ENCODE data around the gene PNPLA7. TPM values are rescaled to one million over a fixed set of nuclear protein-coding genes. Genes with fewer than 3 reads are reported as not detected.

The PNPLA7 gene
- total RNA-seq, 1 donor from 2014 or later: 18.3 TPM

GRCh38 chr9:137448602-137448962 is 101.6 kb downstream of the PNPLA7 start:
- intact Hi-C loops (cut with DNase I): no loop called here
- DNase-seq (ENCODE audit: low spot score): no peak
- no peak for ATAC-seq

DNA sequence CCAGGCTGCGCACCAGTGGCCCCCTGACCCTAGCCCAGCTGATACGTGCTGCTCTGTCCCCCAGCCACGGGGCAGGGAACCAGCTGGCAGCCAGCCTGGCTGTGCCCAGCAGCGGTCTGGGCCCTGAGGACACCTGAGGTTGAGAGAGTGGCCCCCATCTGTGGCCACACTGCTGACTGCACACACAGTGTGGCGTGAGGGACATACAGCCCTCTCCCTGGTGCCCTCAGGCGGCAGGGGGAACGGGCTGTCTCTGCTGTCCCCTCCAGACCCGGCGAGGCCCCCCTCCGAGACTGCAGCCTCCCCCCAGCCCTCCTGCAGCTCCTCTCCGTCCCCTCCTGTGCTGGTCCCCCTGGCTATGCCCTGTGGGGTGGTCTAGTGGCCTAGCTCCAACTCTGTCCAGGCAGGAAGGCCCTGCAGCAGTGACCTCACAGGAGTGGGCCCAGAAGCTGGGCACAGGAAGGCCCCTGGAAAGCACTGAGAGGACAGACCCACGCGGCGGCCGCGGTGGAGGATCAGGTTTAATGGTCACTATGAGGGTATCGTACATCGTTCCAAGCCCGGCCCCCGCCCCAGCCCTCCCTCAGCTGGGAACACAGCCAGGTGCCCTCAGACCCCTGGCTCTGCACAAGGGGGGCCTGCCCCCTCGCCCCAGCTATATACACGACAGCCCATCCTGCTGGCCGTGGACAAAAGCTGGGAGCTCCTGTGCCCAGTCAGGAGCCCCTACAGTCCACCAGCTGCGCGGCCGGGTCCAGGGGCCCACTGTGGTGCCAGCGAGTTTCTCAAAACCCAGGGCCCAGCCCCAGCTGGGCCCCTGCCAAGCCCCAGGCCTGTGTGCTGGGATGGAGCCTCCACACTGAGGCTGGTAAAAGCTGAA is 102.2 kb downstream of the PNPLA7 start:
- ATAC-seq (peak; percentile 3), DNase-seq (ENCODE audit: low spot score) (no peak)
- intact Hi-C loops (cut with DNase I): no loop called here

DNA sequence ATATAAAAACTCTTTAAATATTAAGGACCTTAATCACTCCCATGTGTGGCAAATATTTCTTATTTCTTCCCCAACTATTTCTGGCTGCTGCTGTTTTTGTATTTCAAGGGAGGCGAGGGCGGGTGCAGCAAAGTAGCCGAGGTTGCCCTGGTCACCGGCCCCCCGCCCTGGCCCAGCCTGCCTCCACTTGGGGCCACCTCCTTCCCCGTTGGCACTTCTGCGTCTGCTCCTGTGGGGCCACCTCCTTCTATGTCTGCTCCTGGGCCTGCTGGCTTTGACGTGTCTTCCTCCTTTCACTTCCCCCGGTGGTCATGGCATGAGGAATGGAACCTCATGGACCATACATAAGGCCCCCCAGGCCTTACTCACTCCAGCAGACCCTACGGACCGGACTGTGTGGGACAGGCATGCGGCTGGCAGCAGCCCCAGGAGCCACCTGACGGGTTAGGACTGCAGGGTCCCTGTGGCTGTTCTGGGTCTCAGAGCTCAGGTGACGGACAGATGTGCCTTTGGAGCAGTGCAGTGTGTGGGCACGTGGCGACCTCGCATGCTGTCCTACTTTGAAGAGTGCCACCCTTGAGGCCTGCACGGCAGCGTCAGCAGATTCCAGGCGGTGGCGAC is 103.2 kb downstream of the PNPLA7 start:
- intact Hi-C loops (cut with DNase I): no loop called here
- ATAC-seq: peak; percentile 11
- DNase-seq (ENCODE audit: low spot score): no peak

GRCh38 chr9:137445930-137446431 is 104.2 kb downstream of the PNPLA7 start:
- intact Hi-C loops (cut with DNase I): no loop called here
- DNase-seq (ENCODE audit: low spot score): no peak
- peak; percentile 25 for ATAC-seq

- ATAC-seq (peak; percentile 63), DNase-seq (ENCODE audit: low spot score) (peak; percentile 90)
- intact Hi-C loops (cut with DNase I): no loop called here
These were observed 104.9 kb downstream of the PNPLA7 start for GRCh38 chr9:137445275-137445807.

GRCh38 chr9:137444106-137444790 is 106.0 kb downstream of the PNPLA7 start:
- DNase-seq (ENCODE audit: low spot score): no peak
- intact Hi-C loops (cut with DNase I): no loop called here

DNA sequence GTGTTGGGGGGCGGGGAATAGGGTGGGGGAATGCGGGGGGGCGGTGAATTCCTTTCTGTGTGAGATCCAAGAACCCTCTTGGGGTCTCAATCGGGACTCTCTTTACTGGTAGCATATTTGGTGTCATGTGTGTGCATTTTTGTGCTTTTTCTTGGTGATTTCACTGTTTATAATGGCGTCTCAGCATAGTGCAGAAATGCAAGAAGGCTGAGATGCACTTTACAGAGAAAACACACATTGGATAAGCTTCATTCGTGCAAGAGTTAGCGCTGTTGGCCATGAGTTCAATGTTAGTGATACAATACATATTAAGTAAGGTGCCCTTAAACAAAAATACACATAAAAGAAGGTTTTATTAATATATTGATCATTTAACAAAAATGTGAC is 108.3 kb downstream of the PNPLA7 start:
- DNase-seq (ENCODE audit: low spot score) (no peak), ATAC-seq (no peak)
- intact Hi-C loops (cut with DNase I): no loop called here

More at GRCh38 chr9:137444106-137444790, 106.0 kb downstream of the PNPLA7 start:
- no peak for ATAC-seq

- DNase-seq (ENCODE audit: low spot score) (no peak), ATAC-seq (no peak)
- intact Hi-C loops (cut with DNase I): no loop called here
These were observed 108.8 kb downstream of the PNPLA7 start, which contains the start of gene ENTPD8 for GRCh38 chr9:137441289-137441934. ENTPD8 (minus strand) TSS chr9:137441357; CDS start chr9:137438285, 3,072 bp downstream.

DNA sequence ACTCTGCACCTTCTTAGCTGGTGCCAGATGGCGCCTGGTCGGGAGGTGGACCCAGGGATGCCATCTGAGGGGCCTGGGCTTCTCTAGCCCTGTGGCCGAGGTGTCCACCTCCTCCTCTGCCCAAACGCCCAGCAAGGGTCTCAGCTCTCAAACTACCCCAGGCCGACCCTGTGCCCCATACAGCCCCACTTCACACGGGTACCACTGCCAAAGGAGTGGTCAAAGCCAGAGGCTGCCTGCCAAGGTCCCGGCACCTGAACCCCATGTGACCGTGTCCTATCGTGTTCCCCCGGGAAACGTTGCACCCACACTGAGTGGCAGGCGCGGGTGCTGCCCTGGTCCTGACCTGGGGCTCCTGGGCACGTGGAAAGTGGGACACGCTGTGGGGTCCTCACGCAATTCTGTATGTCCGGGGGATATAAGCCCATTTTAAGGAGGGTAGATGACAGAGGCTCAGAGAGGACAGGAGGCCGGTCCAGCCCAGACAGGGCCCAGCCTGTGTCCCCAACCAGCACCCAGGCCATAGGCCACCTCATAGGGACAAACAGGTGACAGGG is 111.0 kb downstream of the PNPLA7 start:
- intact Hi-C loops (cut with DNase I): no loop called here
- no peak for DNase-seq (ENCODE audit: low spot score)
- no peak for ATAC-seq

DNA sequence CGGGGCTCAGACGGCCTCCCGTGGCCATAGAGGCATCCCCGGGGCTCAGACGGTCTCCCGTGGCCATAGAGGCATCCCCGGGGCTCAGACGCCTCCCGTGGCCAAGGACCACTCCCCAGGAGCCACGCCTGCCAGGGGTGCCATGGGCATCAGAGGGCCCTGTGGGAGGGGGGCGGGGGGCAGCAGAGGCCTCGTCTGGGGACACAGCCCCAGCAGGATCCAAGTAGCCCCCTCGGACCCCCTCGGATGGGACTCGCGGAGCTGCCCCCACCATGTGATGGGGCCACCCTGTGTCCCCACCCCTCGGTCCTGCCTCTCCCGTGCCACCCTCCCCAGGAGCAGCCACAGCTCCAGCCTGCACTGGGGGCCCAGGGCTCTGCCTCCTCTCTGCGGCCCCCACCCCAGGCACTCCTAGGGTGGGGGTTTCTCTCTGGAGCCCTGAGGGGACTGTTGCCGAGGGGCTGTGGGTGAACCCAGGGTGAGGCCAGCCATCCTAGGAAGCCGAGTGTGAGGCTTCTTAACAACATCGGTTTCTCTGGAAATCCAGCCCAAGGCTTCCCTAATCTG is 111.5 kb downstream of the PNPLA7 start:
- intact Hi-C loops (cut with DNase I): no loop called here
- no peak for ATAC-seq
- DNase-seq (ENCODE audit: low spot score): no peak

DNA sequence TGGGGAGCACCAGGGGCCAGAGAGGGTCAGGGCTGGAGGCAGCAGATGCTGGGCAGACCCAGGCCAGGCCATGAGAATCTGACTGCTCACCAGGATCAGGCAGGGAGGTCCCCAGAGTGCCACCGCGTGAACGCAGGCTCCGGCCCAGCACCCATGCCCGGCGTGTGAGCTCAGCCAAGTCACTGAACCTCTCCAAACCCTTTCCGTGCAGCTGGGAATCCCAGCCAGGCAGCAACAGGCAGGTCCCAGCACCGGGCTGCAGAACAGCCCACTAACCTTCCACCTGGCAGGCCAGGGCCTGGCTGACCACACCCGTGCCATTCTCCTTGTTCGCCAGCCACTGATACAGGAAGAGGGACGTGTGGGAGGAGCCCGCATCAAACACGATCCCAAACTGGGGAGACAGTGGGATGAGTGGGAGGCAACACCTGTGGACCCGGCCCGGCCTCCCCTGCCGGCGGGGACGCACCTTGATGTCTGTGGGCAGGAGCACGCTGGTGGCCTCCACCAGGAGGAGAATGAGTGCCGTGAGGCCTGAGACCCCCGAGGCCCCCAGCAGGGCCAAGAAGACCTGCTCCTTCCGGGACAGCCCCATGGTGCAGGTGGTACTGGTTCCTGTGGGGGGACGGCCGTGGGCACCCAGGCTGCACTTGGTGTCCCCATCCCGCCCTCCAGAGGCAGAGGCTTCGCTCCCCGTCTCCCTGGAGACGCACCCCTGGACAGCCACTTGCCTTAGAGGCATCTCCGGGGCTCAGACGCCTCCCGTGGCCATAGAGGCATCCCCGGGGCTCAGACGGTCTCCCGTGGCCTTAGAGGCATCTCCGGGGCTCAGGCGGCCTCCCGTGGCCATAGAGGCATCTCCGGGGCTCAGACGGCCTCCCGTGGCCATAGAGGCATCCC is 112.3 kb downstream of the PNPLA7 start:
- ATAC-seq (no peak), DNase-seq (ENCODE audit: low spot score) (peak; percentile 40)
- intact Hi-C loops (cut with DNase I): no loop called here

- DNase-seq (ENCODE audit: low spot score) (peak; percentile 52), ATAC-seq (no peak)
- intact Hi-C loops (cut with DNase I): no loop called here
These were observed 113.2 kb downstream of the PNPLA7 start for GRCh38 chr9:137436761-137437600.

DNA sequence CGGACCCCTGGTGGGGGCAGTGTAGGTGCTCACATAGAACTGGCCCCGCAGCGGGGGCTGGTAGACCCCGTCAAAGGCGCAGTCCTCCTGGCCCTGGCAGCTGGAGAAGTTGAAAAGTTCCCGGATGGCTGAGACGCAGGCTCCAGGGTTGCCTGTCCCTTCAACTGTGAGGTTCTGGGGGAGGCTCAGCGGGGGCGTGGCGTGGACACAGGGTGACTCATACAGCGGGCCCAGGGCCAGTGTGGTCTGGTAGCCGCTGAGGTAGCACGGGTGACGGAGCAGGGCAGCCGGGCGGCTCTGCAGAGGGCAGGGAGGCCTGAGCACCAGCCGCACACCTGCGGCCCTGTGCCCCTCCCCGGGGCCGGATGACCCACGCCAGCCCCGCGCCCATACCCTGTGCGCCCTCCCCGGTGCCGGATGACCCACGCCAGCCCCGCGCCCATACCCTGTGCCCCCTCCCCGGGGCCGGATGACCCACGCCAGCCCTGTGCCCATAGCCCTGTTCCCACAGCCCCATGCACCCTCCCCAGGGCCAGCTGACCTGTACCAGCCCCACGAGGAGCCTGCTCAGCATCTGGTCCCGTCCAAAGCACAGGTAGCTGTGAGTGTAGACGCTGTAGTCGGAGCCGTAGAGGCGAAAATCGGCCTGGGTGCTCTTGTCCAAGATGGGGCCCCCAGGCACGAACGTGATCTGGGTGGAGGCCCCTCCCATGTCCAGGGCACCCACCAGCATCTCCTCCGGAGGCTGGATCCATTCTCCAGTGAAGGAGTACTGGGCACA is 114.0 kb downstream of the PNPLA7 start:
- ATAC-seq: peak; percentile 29
- intact Hi-C loops (cut with DNase I): no loop called here
- peak; percentile 65 for DNase-seq (ENCODE audit: low spot score)

GRCh38 chr9:137435381-137435891 is 114.8 kb downstream of the PNPLA7 start:
- DNase-seq (ENCODE audit: low spot score) (peak; percentile 48), ATAC-seq (no peak)
- intact Hi-C loops (cut with DNase I): no loop called here

GRCh38 chr9:137434498-137435380 is 115.5 kb downstream of the PNPLA7 start:
- DNase-seq (ENCODE audit: low spot score) (peak; percentile 56), ATAC-seq (no peak)

More at GRCh38 chr9:137434498-137435380, 115.5 kb downstream of the PNPLA7 start:
- intact Hi-C loops (cut with DNase I): no loop called here
